Embryonic facial prominence (tissue), 1 donor: ENCODE measurements around the gene FCRLB.
"Not testable (repeated sequence)": the region's sequence is repeated elsewhere in the genome, so short reads cannot be mapped to it uniquely, and the experiment has no call there.

Experiments used
- DNase-seq: peaks from one replicate; pipeline ENCODE4 v3.0.0-alpha.2; 2016; ENCODE audit errors: extremely low spot score

FCRLB gene

GRCh38 chr1:161720956-161721737, at the start of gene FCRLB:
TSS of gene FCRLB (plus strand) at chr1:161721544. CDS start at chr1:161722673, 1,129 bp downstream.
- DNase-seq = no peak

- DNase-seq = not testable (repeated sequence)
Measured at GRCh38 chr1:161673437-161673836, 47.9 kb upstream of the FCRLB start.

- DNase-seq = not testable (repeated sequence)
Measured at GRCh38 chr1:161674447-161674846, 46.9 kb upstream of the FCRLB start.

- DNase-seq = not testable (repeated sequence)
Measured at GRCh38 chr1:161674908-161675307, 46.4 kb upstream of the FCRLB start.

- DNase-seq = no peak
Measured at GRCh38 chr1:161676441-161676840, 44.9 kb upstream of the FCRLB start.

- no peak for DNase-seq
Measured at GRCh38 chr1:161676958-161677689, 44.2 kb upstream of the FCRLB start.

GRCh38 chr1:161678500-161678899, 42.8 kb upstream of the FCRLB start:
- no peak for DNase-seq

- no peak for DNase-seq
Measured at GRCh38 chr1:161681879-161682278, 39.5 kb upstream of the FCRLB start.

- no peak for DNase-seq
Measured at GRCh38 chr1:161688946-161689345, 32.4 kb upstream of the FCRLB start.

GRCh38 chr1:161691846-161692245, 29.5 kb upstream of the FCRLB start:
- no peak for DNase-seq

- DNase-seq = not testable (repeated sequence)
Measured at GRCh38 chr1:161693020-161693712, 28.2 kb upstream of the FCRLB start.

GRCh38 chr1:161698302-161698701, 23.0 kb upstream of the FCRLB start:
- not testable (repeated sequence) for DNase-seq

GRCh38 chr1:161702250-161702649, 19.1 kb upstream of the FCRLB start:
- DNase-seq = no peak

- DNase-seq = no peak
Measured at GRCh38 chr1:161705537-161705936, 15.8 kb upstream of the FCRLB start.

GRCh38 chr1:161706113-161706481, 15.2 kb upstream of the FCRLB start:
- DNase-seq = no peak

GRCh38 chr1:161706482-161707347, 14.6 kb upstream of the FCRLB start, which contains the start of gene FCRLA:
TSS of gene FCRLA (plus strand) at chr1:161707229. CDS start at chr1:161707265, 36 bp downstream.
- DNase-seq = no peak

GRCh38 chr1:161707503-161707902, 13.8 kb upstream of the FCRLB start:
- DNase-seq = no peak

- no peak for DNase-seq
Measured at GRCh38 chr1:161709373-161709772, 12.0 kb upstream of the FCRLB start.

GRCh38 chr1:161710560-161710959, 10.8 kb upstream of the FCRLB start:
- DNase-seq = no peak

GRCh38 chr1:161718559-161719324, 2.6 kb upstream of the FCRLB start:
- no peak for DNase-seq

GRCh38 chr1:161719325-161719611, 2.1 kb upstream of the FCRLB start:
- DNase-seq = no peak
